Measurements from ENCODE around the gene SLC30A3. TPM values are rescaled to one million over a fixed set of nuclear protein-coding genes. Genes with fewer than 3 reads are reported as not detected.

The SLC30A3 gene
- total RNA-seq, 1 donor from 2014 or later = 0.16 TPM

GRCh38 chr2:27281855-27282559 lies 19.2 kb upstream of the SLC30A3 start, which contains the start of gene TRIM54:
Gene TRIM54 (plus strand): TSS chr2:27282429. CDS start chr2:27282732, 303 bp downstream.
- Mint-ChIP-seq H3K27ac (ENCODE audit: unreplicated experiment) (no peak within 1 kb of the TSS), H3K4me3 (ENCODE audit: unreplicated experiment) (peak within 1 kb of the TSS; percentile 27)
- H3K4me2 ChIP-seq (ENCODE audit: low read length) = no peak within 1 kb of the TSS

GRCh38 chr2:27281442-27281841 lies 18.6 kb upstream of the SLC30A3 start:
- no peaks in the 10 kb centered on the region for H3K36me3 ChIP-seq (ENCODE audit: insufficient read depth, low read length)
- H3K9ac ChIP-seq (ENCODE audit: low read length) = no peak overlapping the region
- no peaks in the 10 kb centered on the region for H4K20me1 ChIP-seq (ENCODE audit: insufficient read depth, low read length)
- no peaks in the 10 kb centered on the region for H3K9me3 ChIP-seq (ENCODE audit: insufficient read depth, low read depth, low read length)
- FAIRE-seq = no peak
- H3K79me2 ChIP-seq (ENCODE audit: insufficient read depth, low read length) = no peaks in the 10 kb centered on the region
- H3K36me3 Mint-ChIP-seq (ENCODE audit: low read depth, unreplicated experiment) = no peaks in the 10 kb centered on the region
- no peak for TF ChIP-seq EZH2 (IDR thresholded peaks at IDR 0.05; ENCODE audit: insufficient read depth, low read length)
- no peak for TF ChIP-seq CTCF (IDR thresholded peaks at IDR 0.05; ENCODE audit: insufficient read depth, low read depth, low read length)
- H3K4me1 ChIP-seq (ENCODE audit: insufficient read depth, low read length) = peaks cover 9% of the 10 kb centered on the region
- DNase-seq (ENCODE audit: low read depth) = no peak
- no peak overlapping the region for H3K27ac ChIP-seq (ENCODE audit: low read depth, low read length)
- peaks cover 22% of the 10 kb centered on the region for H3K27me3 Mint-ChIP-seq (ENCODE audit: low read depth, unreplicated experiment)
- peaks cover 19% of the 10 kb centered on the region for H3K4me1 Mint-ChIP-seq (ENCODE audit: low read depth, unreplicated experiment)
- H3K4me2 ChIP-seq (ENCODE audit: low read length) = no peak overlapping the region
- no peak overlapping the region for H3K27ac Mint-ChIP-seq (ENCODE audit: unreplicated experiment)
- no peak overlapping the region for H3K4me3 ChIP-seq (ENCODE audit: insufficient read depth, low read depth, low read length)
- H2AFZ ChIP-seq (ENCODE audit: low read depth, low read length) = no peak overlapping the region
- H3K27me3 ChIP-seq (ENCODE audit: insufficient read depth, low read length) = peaks cover 32% of the 10 kb centered on the region
- no peaks in the 10 kb centered on the region for H3K9me3 Mint-ChIP-seq (ENCODE audit: unreplicated experiment)
- no peak overlapping the region for H3K4me3 Mint-ChIP-seq (ENCODE audit: unreplicated experiment)

More at GRCh38 chr2:27281855-27282559, 19.2 kb upstream of the SLC30A3 start, which contains the start of gene TRIM54:
- peaks cover 35% of the 10 kb centered on the region for H3K27me3 ChIP-seq (ENCODE audit: insufficient read depth, low read length)
- H3K27ac ChIP-seq (ENCODE audit: low read depth, low read length) = no peak within 1 kb of the TSS
- H3K9ac ChIP-seq (ENCODE audit: low read length) = no peak within 1 kb of the TSS
- Mint-ChIP-seq H3K36me3 (ENCODE audit: low read depth, unreplicated experiment) (no peaks in the 10 kb centered on the region), H3K4me1 (ENCODE audit: low read depth, unreplicated experiment) (peaks cover 19% of the 10 kb centered on the region), H3K9me3 (ENCODE audit: unreplicated experiment) (no peaks in the 10 kb centered on the region), H3K27me3 (ENCODE audit: low read depth, unreplicated experiment) (peaks cover 24% of the 10 kb centered on the region)
- H3K79me2 ChIP-seq (ENCODE audit: insufficient read depth, low read length) = no peaks in the 10 kb centered on the region
- no peaks in the 10 kb centered on the region for H3K36me3 ChIP-seq (ENCODE audit: insufficient read depth, low read length)
- TF ChIP-seq CTCF (IDR thresholded peaks at IDR 0.05; ENCODE audit: insufficient read depth, low read depth, low read length) = no peak
- TF ChIP-seq EZH2 (IDR thresholded peaks at IDR 0.05; ENCODE audit: insufficient read depth, low read length) = no peak
- H3K4me1 ChIP-seq (ENCODE audit: insufficient read depth, low read length) = peaks cover 9% of the 10 kb centered on the region
- no peaks in the 10 kb centered on the region for H3K9me3 ChIP-seq (ENCODE audit: insufficient read depth, low read depth, low read length)
- no peak within 1 kb of the TSS for H2AFZ ChIP-seq (ENCODE audit: low read depth, low read length)
- no peak within 1 kb of the TSS for H3K4me3 ChIP-seq (ENCODE audit: insufficient read depth, low read depth, low read length)
- DNase-seq (ENCODE audit: low read depth) (no peak), FAIRE-seq (no peak)
- no peaks in the 10 kb centered on the region for H4K20me1 ChIP-seq (ENCODE audit: insufficient read depth, low read length)

- H3K27me3 Mint-ChIP-seq (ENCODE audit: low read depth, unreplicated experiment) = peaks cover 22% of the 10 kb centered on the region
- Histone ChIP-seq H4K20me1 (ENCODE audit: insufficient read depth, low read length) (no peaks in the 10 kb centered on the region), H3K9me3 (ENCODE audit: insufficient read depth, low read depth, low read length) (no peaks in the 10 kb centered on the region), H2AFZ (ENCODE audit: low read depth, low read length) (no peak overlapping the region), H3K4me2 (ENCODE audit: low read length) (no peak overlapping the region), H3K4me3 (ENCODE audit: insufficient read depth, low read depth, low read length) (no peak overlapping the region), H3K27ac (ENCODE audit: low read depth, low read length) (no peak overlapping the region), H3K79me2 (ENCODE audit: insufficient read depth, low read length) (no peaks in the 10 kb centered on the region), H3K27me3 (ENCODE audit: insufficient read depth, low read length) (peaks cover 29% of the 10 kb centered on the region), H3K9ac (ENCODE audit: low read length) (no peak overlapping the region), H3K4me1 (ENCODE audit: insufficient read depth, low read length) (peaks cover 9% of the 10 kb centered on the region), H3K36me3 (ENCODE audit: insufficient read depth, low read length) (no peaks in the 10 kb centered on the region)
- DNase-seq (ENCODE audit: low read depth) (no peak), FAIRE-seq (no peak)
- no peak overlapping the region for H3K27ac Mint-ChIP-seq (ENCODE audit: unreplicated experiment)
- H3K36me3 Mint-ChIP-seq (ENCODE audit: low read depth, unreplicated experiment) = no peaks in the 10 kb centered on the region
- TF ChIP-seq EZH2 (IDR thresholded peaks at IDR 0.05; ENCODE audit: insufficient read depth, low read length) (no peak), CTCF (IDR thresholded peaks at IDR 0.05; ENCODE audit: insufficient read depth, low read depth, low read length) (no peak)
- H3K4me1 Mint-ChIP-seq (ENCODE audit: low read depth, unreplicated experiment) = peaks cover 19% of the 10 kb centered on the region
- no peaks in the 10 kb centered on the region for H3K9me3 Mint-ChIP-seq (ENCODE audit: unreplicated experiment)
- H3K4me3 Mint-ChIP-seq (ENCODE audit: unreplicated experiment) = no peak overlapping the region
These were observed 18.0 kb upstream of the SLC30A3 start for GRCh38 chr2:27280826-27281225.
